NK-92 (cell line): ENCODE results near the gene PNPO.
"Not testable (repeated sequence)": the region's sequence is repeated elsewhere in the genome, so short reads cannot be mapped to it uniquely, and the experiment has no call there.

Experiments
- DNase-seq: peaks from one replicate; lab custom pipeline; 2025; ENCODE audit not compliant: unreplicated experiment; lab: John Stamatoyannopoulos, UW

Gene PNPO

GRCh38 chr17:47970725-47971499 lies 29.5 kb downstream of the PNPO start, which contains the start of gene CDK5RAP3:
Gene CDK5RAP3 (plus strand): TSS chr17:47971113. CDS start chr17:47971147, 34 bp downstream.
- DNase-seq = peak; percentile 87

- no peak for DNase-seq
Observed at GRCh38 chr17:47973541-47973940, 32.2 kb downstream of the PNPO start.

- no peak for DNase-seq
Observed at GRCh38 chr17:47975189-47975822, 33.9 kb downstream of the PNPO start.

GRCh38 chr17:47975823-47976205 lies 34.4 kb downstream of the PNPO start:
- DNase-seq = no peak

- no peak for DNase-seq
Observed at GRCh38 chr17:47978324-47978723, 37.0 kb downstream of the PNPO start.

- DNase-seq = no peak
Observed at GRCh38 chr17:47980541-47980940, 39.2 kb downstream of the PNPO start.

GRCh38 chr17:47981462-47981861 lies 40.1 kb downstream of the PNPO start:
- no peak for DNase-seq

GRCh38 chr17:47982091-47982617 lies 40.8 kb downstream of the PNPO start:
- DNase-seq = no peak

- no peak for DNase-seq
Observed at GRCh38 chr17:47982645-47983390, 41.4 kb downstream of the PNPO start.

GRCh38 chr17:47983492-47984223 lies 42.3 kb downstream of the PNPO start:
- no peak for DNase-seq

GRCh38 chr17:47986520-47986919 lies 45.1 kb downstream of the PNPO start:
- DNase-seq = no peak

- no peak for DNase-seq
Observed at GRCh38 chr17:47987240-47987835, 46.0 kb downstream of the PNPO start.

GRCh38 chr17:47988445-47988844 lies 47.1 kb downstream of the PNPO start:
- not testable (repeated sequence) for DNase-seq

GRCh38 chr17:47989159-47989558 lies 47.8 kb downstream of the PNPO start:
- DNase-seq = no peak

- no peak for DNase-seq
Observed at GRCh38 chr17:47989700-47990099, 48.3 kb downstream of the PNPO start.

GRCh38 chr17:47990962-47991731 lies 49.8 kb downstream of the PNPO start:
- no peak for DNase-seq

- DNase-seq = no peak
Observed at GRCh38 chr17:47992216-47992615, 50.8 kb downstream of the PNPO start.

- no peak for DNase-seq
Observed at GRCh38 chr17:47993031-47993564, 51.7 kb downstream of the PNPO start.

GRCh38 chr17:47993964-47994363 lies 52.6 kb downstream of the PNPO start:
- no peak for DNase-seq
